Measurements from ENCODE around the gene NME2. TPM values are rescaled to one million over a fixed set of nuclear protein-coding genes. Genes with fewer than 3 reads are reported as not detected.

NME2 gene
- total RNA-seq, 1 experiment from 2014 or later = 1,558 TPM

DNA sequence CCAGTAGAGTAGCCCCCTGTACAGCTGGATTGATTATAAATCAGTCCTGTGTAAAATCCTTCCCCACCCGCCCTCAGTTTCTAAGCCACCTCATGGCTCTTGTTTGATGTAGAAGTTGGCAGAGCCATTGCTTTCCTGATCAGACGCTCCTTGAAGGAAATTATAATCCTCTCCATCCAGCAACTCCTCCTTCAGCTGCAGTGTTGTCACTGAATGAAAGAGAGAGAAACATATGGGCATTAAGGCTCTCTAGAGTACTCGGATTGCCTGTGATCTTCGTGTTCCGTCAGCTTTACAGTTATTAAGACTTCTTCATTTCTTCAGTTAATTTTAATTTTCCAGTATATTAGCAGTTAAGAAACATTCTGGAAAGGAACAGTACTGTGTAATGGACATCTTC is 14.3 kb downstream of the NME2 start:
- Histone ChIP-seq H3K9ac (ENCODE audit: low read length) (no peak overlapping the region), H4K20me1 (ENCODE audit: low read length) (no peaks in the 10 kb centered on the region), H3K4me3 (ENCODE audit: low read length) (no peak overlapping the region), H3K79me2 (ENCODE audit: low read length) (no peaks in the 10 kb centered on the region), H3K36me3 (ENCODE audit: low read depth, low read length) (peaks cover 23% of the 10 kb centered on the region; the same call in 1 of the 2 replicates), H3F3A (ENCODE audit: low read length, unreplicated experiment) (peaks cover 4% of the 10 kb centered on the region), H3K27ac (ENCODE audit: low read length) (no peak overlapping the region), H2AFZ (ENCODE audit: low read length) (no peak overlapping the region), H3K4me1 (ENCODE audit: insufficient read depth, low read length) (no peaks in the 10 kb centered on the region), H3K9me3 (ENCODE audit: low read length) (no peaks in the 10 kb centered on the region), H3K4me2 (ENCODE audit: low read length) (no peak overlapping the region), H3K9me2 (replicated peaks; ENCODE audit: low read length) (no peaks in the 10 kb centered on the region), H3K27me3 (ENCODE audit: low read length) (no peaks in the 10 kb centered on the region)
- intact Hi-C loops (cut with micrococcal nuclease) = no loop called here
- ChIA-PET POLR2A (ENCODE audit: unreplicated experiment) (no interaction called here), CTCF (interaction anchor here (0.6 kb wide), 2 partner anchors 146 to 163 kb away, joined by 3 to 4 read pairs; no protein-coding TSS in a partner anchor)
- no TSS peak for BruUV-seq (replicated peaks)
- DNase-seq = no peak
- ATAC-seq = no peak
- TF ChIP-seq EZH2 (IDR thresholded peaks at IDR 0.05; ENCODE audit: low read length, unreplicated experiment) = no peak
- no peak for TF ChIP-seq CTCF (conservative IDR thresholded peaks at IDR 0.05; ENCODE audit: low read depth, low read length)
- no peak for TF ChIP-seq EZH2phosphoT487 (IDR thresholded peaks at IDR 0.05; ENCODE audit: borderline replicate concordance, low read length)

DNA sequence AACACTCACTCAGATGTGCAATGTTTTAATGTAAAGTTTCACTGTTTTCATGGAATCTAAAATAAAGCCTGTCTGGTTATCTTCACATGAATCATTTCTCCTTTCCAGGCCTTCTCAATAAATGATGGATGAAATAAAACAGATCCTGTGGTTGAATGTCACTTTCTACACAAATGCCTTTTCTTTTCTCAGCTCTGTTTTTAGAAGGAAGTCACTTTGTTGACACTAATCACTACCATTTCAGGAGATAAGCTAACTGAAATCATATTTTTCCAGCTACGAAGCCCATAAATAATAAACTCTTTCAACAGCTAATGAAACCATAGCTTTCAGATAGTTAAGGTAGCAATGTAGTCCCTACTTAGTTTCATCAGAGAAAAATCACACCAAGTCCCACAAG is 17.9 kb downstream of the NME2 start:
- CTCF ChIA-PET = no interaction called here
- no peak for TF ChIP-seq EZH2phosphoT487 (IDR thresholded peaks at IDR 0.05; ENCODE audit: borderline replicate concordance, low read length)
- TF ChIP-seq CTCF (conservative IDR thresholded peaks at IDR 0.05; ENCODE audit: low read depth, low read length) = no peak
- TF ChIP-seq EZH2 (IDR thresholded peaks at IDR 0.05; ENCODE audit: low read length, unreplicated experiment) = no peak
- no peaks in the 10 kb centered on the region for H3K4me1 ChIP-seq (ENCODE audit: insufficient read depth, low read length)
- intact Hi-C loops (cut with micrococcal nuclease) = no loop called here
- no peak overlapping the region for H3K9ac ChIP-seq (ENCODE audit: low read length)
- no peaks in the 10 kb centered on the region for H3K79me2 ChIP-seq (ENCODE audit: low read length)
- H3K4me3 ChIP-seq (ENCODE audit: low read length) = no peak overlapping the region
- DNase-seq (no peak), ATAC-seq (no peak)
- peaks cover 22% of the 10 kb centered on the region; the same call in 1 of the 2 replicates for H3K36me3 ChIP-seq (ENCODE audit: low read depth, low read length)
- no peak overlapping the region for H2AFZ ChIP-seq (ENCODE audit: low read length)
- no peaks in the 10 kb centered on the region for H4K20me1 ChIP-seq (ENCODE audit: low read length)
- no TSS peak for BruUV-seq (replicated peaks)
- H3K27ac ChIP-seq (ENCODE audit: low read length) = no peak overlapping the region
- no peak overlapping the region for H3K4me2 ChIP-seq (ENCODE audit: low read length)
- H3K27me3 ChIP-seq (ENCODE audit: low read length) = no peaks in the 10 kb centered on the region
- peaks cover 4% of the 10 kb centered on the region for H3F3A ChIP-seq (ENCODE audit: low read length, unreplicated experiment)
- H3K9me3 ChIP-seq (ENCODE audit: low read length) = no peaks in the 10 kb centered on the region
- POLR2A ChIA-PET (ENCODE audit: unreplicated experiment) = no interaction called here
- no peaks in the 10 kb centered on the region for H3K9me2 ChIP-seq (replicated peaks; ENCODE audit: low read length)

DNA sequence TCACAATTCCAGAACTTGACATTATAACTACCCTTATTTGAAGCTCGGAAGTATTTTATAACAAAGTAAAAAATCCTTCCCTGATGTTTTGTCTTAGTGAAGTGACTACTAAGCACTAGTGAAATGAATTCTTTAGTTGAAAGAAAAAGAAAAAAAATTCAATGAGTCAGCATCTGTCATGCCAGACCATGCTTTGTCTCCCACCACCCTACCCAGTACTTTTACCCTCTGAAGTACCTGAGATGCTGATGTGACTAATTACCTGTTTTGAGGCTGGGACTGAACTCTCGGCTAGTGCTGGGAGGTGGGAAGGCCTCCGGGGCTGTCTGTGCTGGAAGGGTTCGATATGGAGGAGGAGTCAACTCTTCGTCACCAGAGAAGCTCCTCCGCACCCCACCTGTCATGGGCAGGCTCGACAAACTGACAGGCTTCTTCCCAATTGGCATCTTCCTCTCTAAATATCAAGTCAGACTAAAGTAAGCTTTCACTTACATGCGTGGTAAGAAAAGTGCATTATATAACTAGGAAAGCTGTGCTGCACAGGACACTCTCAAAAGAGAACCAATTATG is 19.6 kb downstream of the NME2 start:
- no peaks in the 10 kb centered on the region for H3F3A ChIP-seq (ENCODE audit: low read length, unreplicated experiment)
- ATAC-seq (no peak; the same call in 1 of the 2 replicates), DNase-seq (no peak)
- BruUV-seq (replicated peaks) = no TSS peak
- no peaks in the 10 kb centered on the region for H3K27me3 ChIP-seq (ENCODE audit: low read length)
- H3K36me3 ChIP-seq (ENCODE audit: low read depth, low read length) = peaks cover 25% of the 10 kb centered on the region; the same call in 1 of the 2 replicates
- H3K4me3 ChIP-seq (ENCODE audit: low read length) = no peak overlapping the region
- H3K9me2 ChIP-seq (replicated peaks; ENCODE audit: low read length) = no peaks in the 10 kb centered on the region
- no peaks in the 10 kb centered on the region for H4K20me1 ChIP-seq (ENCODE audit: low read length)
- ChIA-PET CTCF (no interaction called here), POLR2A (ENCODE audit: unreplicated experiment) (interaction anchor here (0.6 kb wide), 1 partner anchor 94 kb away, joined by 6 read pairs; no protein-coding TSS in a partner anchor)
- no peaks in the 10 kb centered on the region for H3K79me2 ChIP-seq (ENCODE audit: low read length)
- H2AFZ ChIP-seq (ENCODE audit: low read length) = no peak overlapping the region
- no peak overlapping the region for H3K27ac ChIP-seq (ENCODE audit: low read length)
- no peak overlapping the region for H3K9ac ChIP-seq (ENCODE audit: low read length)
- H3K4me1 ChIP-seq (ENCODE audit: insufficient read depth, low read length) = no peaks in the 10 kb centered on the region
- no peak for TF ChIP-seq EZH2 (IDR thresholded peaks at IDR 0.05; ENCODE audit: low read length, unreplicated experiment)
- no peak for TF ChIP-seq CTCF (conservative IDR thresholded peaks at IDR 0.05; ENCODE audit: low read depth, low read length)
- TF ChIP-seq EZH2phosphoT487 (IDR thresholded peaks at IDR 0.05; ENCODE audit: borderline replicate concordance, low read length) = no peak
- intact Hi-C loops (cut with micrococcal nuclease) = no loop called here
- H3K9me3 ChIP-seq (ENCODE audit: low read length) = no peaks in the 10 kb centered on the region
- H3K4me2 ChIP-seq (ENCODE audit: low read length) = no peak overlapping the region

Measured in PC-3 (cell line).